ENCODE results near the gene GJE1.

The GJE1 gene

DNA sequence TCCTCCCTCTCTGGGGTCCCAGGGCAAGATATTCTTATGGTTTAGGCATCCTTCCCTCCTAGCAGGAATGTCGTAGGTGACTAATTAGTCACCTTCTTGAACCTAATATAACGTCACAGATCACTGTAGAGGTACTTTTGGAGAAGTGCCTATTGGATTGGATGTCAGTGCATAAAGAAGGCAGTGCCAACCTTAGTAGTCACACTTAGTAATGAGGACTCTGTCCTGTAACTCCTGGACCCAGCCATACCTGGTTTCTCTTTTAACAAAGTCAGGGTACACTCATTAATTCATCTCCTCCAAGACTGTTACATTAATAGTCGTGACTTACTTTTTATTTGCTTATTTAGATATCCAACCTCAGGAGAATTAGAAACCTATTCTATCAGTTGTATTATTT is 34.3 kb downstream of the GJE1 start:
- no peak for DNase-seq

DNA sequence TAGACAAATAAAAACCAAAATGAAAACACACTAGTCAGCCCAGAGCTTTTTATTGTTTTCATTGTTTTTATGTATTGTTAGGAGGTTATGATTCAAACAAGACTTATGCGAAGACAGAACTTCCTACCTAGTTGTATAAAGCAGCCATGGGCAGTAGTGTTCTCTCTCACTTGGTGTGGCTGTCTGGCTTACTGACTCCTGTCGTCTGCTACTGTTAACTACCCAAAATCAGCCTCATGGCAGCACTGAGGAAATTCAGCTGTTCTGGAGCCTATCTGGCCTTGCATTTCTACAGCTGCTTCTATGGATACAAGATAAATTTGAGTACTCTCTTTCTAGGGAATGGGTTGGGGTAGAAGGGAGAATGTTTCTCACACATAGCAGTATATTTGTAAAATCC is 34.8 kb downstream of the GJE1 start:
- DNase-seq = no peak

DNA sequence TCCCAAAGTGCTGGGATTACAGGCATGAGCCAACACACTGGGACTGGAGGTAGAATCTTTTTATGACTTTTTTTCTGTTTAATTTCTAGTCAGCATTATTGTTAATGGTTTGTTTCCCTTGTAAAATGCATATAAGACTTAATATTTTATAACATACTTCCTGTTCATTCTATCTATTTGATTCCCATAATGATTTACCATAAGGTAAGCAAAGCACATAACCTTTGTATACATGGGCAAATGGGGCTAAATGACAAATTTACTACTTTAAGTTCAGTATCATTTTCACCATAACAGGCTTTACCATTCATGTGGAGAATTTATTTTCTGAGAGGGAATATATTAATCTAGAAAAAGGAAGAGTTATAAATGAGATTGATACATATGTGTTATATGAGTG is 38.6 kb downstream of the GJE1 start:
- DNase-seq = no peak

DNA sequence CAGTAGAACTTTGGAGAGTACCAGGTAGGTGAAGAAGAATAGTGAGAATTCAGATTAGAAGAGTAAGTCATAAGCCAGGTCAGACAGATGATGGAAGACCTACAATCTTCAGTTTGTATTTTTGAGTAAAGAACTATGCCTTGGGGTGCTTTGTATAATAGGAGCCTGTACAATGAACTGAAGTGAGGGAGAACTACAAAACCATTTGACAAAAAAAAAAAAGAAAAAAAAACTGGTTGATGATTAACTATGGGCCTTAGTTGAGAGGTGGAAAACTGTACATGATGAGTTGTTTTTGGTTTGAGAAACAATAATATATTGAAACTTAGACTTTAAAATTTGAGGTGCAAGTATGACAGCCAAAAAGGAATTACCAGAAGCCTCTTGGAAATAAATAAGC is 40.0 kb downstream of the GJE1 start:
- DNase-seq = no peak

DNA sequence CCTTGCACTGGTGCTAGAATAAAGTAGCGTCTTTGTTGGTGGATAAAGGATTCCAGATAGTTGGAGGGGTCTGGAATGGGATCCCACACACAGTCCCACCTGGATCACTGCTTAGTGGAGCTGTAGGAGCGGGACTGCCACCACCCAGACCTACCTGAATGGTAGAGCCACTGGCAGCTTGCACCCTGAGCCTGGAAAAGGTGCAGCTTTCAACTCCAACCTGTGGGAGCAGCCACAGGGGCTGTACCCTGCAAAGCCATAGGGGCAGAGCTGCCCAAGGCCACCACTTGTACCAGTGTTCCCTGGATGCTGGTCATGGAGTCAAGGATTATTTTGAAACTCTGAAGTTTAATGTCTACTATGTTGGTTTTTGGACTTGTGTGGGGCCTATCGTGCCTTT is 41.3 kb downstream of the GJE1 start:
- no peak for DNase-seq

DNA sequence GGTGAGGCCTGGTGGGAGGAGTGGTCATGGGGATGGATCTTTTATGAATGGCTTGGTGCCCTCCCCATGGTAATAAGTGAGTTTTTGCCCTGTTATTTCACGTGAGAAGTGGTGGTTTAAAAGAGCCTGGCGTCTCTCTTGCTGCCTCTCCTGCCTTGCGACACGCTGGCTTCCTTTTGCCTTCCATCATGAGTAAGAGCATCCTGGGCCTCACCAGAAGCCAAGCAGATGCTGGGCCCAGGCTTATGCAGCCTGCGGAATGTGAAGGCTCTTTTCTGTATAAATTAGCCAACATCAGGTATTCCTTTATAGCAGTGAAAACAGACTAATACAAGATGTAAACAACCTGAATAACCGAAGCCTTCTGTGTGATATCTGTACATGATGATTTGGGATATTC is 42.0 kb downstream of the GJE1 start:
- DNase-seq = no peak

DNA sequence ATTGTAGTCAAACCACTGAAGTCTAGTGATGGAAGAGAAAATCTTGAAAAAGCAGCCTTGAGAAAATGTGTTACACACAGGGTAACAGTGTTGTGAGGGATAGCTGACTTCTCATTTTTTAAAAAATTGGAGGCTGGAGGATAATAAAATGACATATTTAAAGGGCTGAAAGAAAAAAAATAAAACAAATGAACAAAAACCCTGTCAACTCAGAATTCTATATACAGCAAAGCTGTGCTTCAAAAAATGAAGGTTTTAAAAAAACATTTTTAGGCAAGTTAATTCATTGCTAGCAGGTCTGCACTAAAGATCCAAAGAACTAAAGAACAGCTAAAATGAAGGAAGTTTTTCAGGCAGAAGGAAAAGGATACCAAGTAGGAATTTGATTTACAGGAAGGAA is 45.4 kb downstream of the GJE1 start:
- no peak for DNase-seq

DNA sequence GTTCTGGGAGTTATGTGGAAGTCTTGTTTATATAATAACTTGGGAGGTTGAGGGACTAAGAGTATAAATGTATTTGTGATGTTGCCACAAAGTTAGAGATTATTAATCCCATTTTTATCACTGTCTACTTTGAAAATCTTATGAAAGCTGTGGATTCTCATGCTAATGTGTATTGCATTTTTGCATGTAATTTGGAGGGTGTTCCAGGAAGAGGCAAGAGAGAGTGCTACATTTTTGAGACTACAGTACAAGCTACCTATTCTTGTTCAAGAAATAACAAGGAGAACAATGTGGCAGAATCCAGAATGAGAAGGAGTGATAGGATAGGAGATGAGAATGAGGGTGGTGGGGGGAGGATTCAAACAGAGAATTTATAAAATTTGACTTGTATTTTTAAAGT is 49.3 kb downstream of the GJE1 start:
- DNase-seq = no peak

DNA sequence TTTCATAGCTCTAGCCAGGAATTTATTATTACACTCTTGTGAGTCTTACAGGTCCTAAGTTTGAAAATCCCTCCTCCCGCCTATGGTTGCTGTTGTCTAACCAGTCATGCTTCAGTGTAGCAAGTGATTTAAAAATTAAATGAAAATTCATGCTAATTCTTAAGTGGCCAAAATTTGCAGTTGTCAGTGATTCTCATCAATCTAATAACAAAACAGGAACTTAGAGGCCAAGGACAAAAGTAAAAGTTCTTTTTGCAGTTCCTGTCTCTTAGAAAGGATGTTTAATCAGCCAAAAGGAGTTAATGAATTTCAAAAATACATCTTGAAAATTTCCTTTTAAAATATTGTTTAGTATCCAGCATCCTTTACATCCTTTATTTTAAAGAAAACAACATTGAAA is 50.6 kb downstream of the GJE1 start:
- DNase-seq = peak in 1 of 3 donors; percentile 11

DNA sequence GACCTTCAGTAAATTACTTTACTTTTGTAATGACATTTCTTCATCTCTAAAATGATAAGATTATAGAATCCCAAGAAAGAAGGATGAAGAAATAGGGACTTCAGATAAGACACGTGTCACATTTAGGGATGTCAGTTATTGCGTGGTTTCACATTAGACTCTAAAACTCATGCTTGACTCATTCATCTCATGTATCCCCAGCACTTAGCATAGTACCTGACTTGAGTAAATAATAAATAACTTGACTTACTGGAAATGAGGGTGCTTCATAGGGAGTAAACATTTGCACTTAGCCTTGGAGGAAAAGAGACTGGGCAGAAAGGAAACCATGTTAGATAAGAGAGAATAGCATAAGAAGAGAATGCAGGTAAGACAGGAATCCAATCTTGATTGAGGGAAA is 51.6 kb downstream of the GJE1 start:
- DNase-seq = no peak
